Astrocyte of the cerebellum (primary cell): Measurements from ENCODE around the gene MYEOV.

Experiments
- DNase-seq: peaks from one replicate; pipeline ENCODE4 v3.0.0-alpha.2; 2011; ENCODE audit warnings: low read depth
- H3K4me3 ChIP-seq: 2 replicates; pipeline ENCODE4 v1.5.1; 2011; ENCODE audit warnings: mild to moderate bottlenecking, low read depth, low read length, moderate library complexity
- in situ Hi-C: cut with HindIII; loops from 2 replicates; pipeline ENCODE4 v1.10.0; 2017; ENCODE audit warnings: low sequenced_read_pairs
- TF ChIP-seq, protein P1 (sequence below): IDR thresholded peaks from 2 replicates; pipeline ENCODE4 v1.5.1; 2012; ENCODE audit warnings: low read length, low read depth, moderate library complexity, mild to moderate bottlenecking; ENCODE audit errors: missing control alignments

Gene MYEOV

DNA sequence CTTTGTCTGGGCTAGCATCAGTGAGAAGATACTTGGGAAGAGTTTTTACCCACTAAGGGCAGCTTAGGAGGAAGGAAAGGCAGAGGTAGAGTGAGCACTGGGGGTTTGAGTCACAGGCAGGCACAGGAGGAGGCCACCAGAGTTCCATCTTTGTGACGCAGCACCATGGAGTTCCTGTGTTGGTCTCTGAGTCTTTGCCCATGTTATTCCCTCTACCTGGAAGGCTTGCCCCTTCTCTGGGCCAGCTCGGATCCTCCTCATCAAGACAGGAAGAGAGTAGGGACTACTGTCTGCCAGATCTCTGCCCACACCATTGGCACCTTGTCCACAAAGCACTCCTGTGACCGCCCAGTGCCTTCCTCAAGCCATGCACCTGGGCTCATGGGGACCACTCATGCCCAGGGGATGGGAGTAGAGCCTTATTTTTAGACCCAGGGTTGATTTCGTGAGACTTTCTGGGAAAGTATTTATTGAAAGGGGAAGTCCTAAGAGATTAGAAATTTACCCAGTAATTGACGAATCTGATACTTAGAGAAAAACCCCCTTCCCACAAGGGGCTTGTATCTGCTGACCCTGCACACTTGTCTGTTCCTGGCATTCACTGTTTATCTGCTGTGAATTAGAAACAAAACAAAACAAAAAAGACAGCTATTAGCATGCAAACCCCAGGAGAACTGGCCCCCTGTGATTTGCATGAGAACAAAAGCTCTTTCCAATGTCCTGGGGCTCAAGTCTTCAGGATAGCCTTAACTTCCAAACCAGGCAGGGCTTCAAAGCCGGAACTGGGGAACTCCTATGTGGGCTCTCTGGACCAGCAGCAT is 35.9 kb upstream of the MYEOV start:
- no peak overlapping the region for H3K4me3 ChIP-seq
- in situ Hi-C loops = no loop called here
- DNase-seq = no peak
- TF ChIP-seq, protein P1, sequence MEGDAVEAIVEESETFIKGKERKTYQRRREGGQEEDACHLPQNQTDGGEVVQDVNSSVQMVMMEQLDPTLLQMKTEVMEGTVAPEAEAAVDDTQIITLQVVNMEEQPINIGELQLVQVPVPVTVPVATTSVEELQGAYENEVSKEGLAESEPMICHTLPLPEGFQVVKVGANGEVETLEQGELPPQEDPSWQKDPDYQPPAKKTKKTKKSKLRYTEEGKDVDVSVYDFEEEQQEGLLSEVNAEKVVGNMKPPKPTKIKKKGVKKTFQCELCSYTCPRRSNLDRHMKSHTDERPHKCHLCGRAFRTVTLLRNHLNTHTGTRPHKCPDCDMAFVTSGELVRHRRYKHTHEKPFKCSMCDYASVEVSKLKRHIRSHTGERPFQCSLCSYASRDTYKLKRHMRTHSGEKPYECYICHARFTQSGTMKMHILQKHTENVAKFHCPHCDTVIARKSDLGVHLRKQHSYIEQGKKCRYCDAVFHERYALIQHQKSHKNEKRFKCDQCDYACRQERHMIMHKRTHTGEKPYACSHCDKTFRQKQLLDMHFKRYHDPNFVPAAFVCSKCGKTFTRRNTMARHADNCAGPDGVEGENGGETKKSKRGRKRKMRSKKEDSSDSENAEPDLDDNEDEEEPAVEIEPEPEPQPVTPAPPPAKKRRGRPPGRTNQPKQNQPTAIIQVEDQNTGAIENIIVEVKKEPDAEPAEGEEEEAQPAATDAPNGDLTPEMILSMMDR = no peak

- TF ChIP-seq, protein P1 = no peak
- in situ Hi-C loops = no loop called here
- DNase-seq = no peak
- H3K4me3 ChIP-seq = no peak overlapping the region
These were observed 34.9 kb upstream of the MYEOV start for GRCh38 chr11:69259096-69259495.

- no peak for DNase-seq
- TF ChIP-seq, protein P1 = no peak
- no peak overlapping the region for H3K4me3 ChIP-seq
- in situ Hi-C loops = no loop called here
These were observed 33.3 kb upstream of the MYEOV start for GRCh38 chr11:69260622-69261021.

GRCh38 chr11:69261116-69261515 is 32.8 kb upstream of the MYEOV start:
- no peak for DNase-seq
- TF ChIP-seq, protein P1 = no peak
- H3K4me3 ChIP-seq = no peak overlapping the region
- in situ Hi-C loops = no loop called here

DNA sequence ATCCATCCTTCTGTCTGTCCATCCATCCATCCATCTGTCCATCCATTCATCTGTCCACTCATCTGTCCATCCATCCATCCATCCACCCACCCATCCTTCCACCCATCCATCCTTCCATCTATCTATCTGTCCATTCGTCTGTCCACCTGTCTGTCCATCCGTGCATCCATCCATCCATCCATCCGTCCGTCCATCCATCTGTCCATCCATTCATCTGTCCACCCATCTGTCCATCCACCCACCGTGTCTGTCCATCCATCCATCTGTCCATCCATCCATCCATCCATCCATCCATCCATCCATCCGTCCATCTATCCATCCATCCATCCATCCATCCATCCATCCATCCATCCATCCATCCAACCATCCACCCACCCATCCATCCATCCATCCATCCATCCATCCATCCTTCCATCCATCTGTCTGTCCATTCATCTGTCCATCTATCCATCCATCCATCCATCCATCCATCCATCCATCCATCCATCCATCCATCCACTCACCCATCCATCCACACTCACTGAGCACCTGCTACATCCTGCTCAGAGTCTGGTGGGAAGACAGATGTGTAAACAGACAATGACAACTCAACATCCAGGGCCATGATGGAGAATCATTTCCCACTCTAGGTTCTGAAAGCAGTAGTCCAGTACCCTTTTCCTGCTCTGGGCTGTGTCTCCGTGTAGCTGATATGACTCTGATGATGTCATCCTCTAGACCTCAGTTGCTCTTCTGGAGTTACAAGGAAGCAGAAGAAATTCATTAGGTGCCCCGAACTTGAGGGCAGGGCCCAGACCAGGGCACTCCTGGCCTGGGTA is 30.8 kb upstream of the MYEOV start:
- in situ Hi-C loops = no loop called here
- TF ChIP-seq, protein P1 = no peak
- no peak for DNase-seq
- H3K4me3 ChIP-seq = no peak overlapping the region

DNA sequence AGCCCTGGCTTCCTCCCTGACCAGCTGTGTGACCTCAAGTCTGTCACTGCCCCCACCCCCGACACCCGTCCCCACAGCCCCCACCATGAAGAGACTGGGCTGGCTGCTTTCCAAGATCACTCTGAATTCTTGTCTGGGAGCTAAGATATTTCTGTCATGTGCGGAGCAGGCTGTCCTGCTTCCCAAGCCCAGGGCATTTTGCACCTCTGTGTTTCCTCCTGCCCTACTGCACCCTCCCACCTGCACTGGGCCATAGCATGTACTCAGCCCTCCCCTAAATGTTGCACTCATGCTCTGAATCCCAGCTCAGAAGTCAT is 30.3 kb upstream of the MYEOV start:
- TF ChIP-seq, protein P1 = no peak

More for the DNA sequence above, 30.3 kb upstream of the MYEOV start:
- in situ Hi-C loops = no loop called here
- H3K4me3 ChIP-seq = no peak overlapping the region
- no peak for DNase-seq
